GM18511 (cell line): ENCODE data around the gene AASS.

Experiments
- ATAC-seq: cut with Tn5 transposase; IDR thresholded peaks from one replicate; pipeline ENCODE4 v1.9.1; 2021; ENCODE audit warnings: mild to moderate bottlenecking, moderate library complexity; ENCODE audit not compliant: unreplicated experiment

AASS gene

DNA sequence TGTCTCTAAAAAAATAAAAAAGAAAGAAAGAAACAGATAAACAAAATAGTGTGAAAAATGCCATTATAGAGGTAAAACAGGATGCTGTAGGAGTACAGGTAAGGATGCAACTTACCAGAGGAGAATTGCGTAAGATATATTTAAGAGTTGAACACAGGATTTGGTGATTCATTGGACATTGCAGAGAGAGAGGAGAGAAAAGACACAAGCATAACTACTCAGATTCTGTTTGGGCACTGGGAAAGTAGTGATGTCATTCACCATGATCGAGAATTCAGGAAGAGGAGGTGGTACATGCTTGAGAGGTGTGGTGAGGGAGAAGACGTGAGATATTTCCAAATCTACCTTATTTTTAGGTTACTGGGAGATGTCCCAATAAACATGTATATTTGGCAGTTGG is 97.6 kb downstream of the AASS start:
- ATAC-seq, result no peak

DNA sequence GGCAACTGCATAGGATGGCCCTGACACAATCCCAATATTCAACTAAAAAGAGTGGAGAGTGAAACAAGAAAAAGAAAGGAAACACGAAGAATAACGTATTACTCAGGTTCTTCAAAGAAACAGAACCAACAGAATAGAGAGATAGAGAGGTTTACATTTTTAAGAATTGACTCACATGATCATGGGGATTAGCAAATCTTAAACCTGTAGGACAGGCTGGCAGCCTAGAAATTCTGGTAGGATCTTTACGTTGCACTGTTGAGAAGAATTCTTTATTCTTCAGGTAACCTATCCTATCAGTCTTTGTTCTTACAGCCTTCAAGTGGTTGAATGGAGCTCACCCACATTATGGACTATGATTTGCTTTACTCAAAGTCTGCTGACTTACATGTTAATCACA is 103.9 kb downstream of the AASS start:
- no peak for ATAC-seq

DNA sequence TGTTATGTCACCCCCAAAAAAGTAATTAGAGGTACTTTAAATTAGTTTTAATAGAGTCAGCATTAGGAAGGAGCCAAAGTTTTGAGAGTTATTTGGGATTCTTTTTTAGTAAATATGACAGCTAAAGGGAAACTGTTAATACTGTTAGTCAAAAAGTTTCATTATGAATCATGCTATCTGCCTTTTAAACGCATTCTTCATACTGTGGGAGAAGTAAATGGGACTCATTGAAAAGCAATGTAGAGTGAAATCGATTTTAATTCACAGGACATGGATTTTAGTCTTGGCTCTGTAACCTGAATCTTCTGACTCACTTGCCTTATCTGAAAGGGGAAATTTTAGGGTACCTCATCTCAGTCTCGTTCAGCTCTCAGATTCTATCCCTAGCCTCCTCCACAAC is 105.1 kb downstream of the AASS start:
- no peak for ATAC-seq

DNA sequence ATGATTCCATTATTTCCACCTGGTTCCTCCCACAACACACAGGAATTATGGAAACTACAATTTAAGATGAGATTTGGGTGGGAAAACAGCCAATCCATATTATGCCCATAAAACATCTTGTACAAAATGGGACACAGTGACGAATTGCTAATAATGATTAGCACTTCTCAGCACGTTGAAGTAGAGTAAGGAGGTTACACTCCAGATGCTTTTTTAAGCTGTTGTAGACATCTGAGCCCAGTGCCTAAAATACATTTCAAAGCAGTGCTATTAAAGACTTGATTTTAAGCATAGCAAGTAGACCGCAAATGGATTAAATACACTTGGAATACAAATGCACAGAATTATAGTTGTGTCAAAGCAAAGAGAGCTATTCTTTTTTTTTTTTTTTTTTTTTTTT is 105.9 kb downstream of the AASS start:
- no peak for ATAC-seq

DNA sequence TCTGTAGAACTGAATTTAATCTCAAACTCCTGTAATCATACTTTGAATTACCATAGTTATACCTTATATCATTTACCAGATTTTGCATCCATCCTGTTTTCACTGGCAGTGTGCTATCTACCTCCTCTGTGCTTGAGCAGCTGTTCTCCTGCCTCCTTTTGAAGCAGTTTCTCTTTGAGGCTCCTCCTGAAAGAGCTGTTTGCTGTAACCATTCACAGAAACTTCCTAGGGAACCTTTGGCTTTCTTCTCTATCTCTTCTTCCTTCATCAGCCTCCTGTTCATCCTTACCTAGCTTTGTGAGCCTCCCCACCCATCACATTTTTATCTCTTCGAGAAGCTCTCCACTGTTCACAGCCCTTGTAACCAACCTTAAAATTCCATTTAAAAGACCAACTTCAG is 108.2 kb downstream of the AASS start:
- ATAC-seq, result no peak

DNA sequence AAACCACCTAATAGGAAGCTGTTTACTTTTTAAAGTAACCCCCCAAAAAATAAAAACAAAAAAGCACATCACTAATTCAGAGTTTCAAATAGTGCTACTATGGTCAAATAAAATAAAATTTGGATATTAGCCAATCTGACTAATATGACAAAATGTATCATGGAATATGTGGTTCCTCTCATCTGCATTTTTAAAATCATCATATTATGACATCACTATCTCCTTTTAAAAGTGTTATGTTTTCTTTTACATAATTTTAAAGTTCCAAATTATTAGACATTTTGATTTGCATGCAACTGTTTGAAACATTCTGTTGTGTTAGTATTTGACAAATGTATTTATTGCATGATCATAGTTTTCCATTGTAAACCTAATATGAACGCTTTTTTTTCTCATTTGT is 110.4 kb downstream of the AASS start:
- no peak for ATAC-seq

DNA sequence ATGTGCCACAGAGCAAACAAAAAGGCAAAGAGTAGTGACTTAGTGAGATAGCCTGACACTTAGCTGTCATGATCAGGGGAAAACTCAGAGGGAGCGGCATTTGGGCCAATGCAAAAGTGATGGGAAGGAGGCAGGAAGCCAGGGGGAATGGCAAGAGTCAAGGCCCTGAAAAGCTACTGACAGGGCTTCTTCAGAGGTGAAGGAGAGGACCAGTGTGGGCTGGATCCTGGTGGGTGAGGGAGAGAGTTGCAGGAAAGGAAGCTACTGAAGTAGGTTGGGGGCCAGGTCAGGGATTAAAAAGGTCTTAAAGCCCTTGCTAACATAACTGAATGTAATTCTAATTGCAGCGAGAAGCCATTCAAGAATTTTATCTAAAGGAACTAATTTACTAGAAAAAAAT is 117.0 kb downstream of the AASS start:
- ATAC-seq, result no peak
